Myocyte (in vitro differentiated cells): ENCODE measurements around the gene CNTN2. TPM values are rescaled to one million over a fixed set of nuclear protein-coding genes. Genes with fewer than 3 reads are reported as not detected.

ENCODE experiments used
- DNase-seq: peaks from one replicate; pipeline ENCODE4 v3.0.0-alpha.2; 2012; ENCODE audit warnings: low read depth
- polyA plus RNA-seq: library from polyadenylated mRNA; unstranded; fragments of >200 nt; gene quantifications from one replicate; pipeline ENCODE4 v1.2.1, GENCODE V29; 2012; ENCODE audit warnings: missing spikeins
- total RNA-seq: library from RNA; depleted of rRNA; stranded (reverse); fragments of >200 nt; gene quantifications from 2 replicates; pipeline ENCODE4 v1.2.3, GENCODE V29; 2014

CNTN2 gene
- total RNA-seq, result not detected in 2 replicates
- not detected for polyA plus RNA-seq

- no peak for DNase-seq
Measured at GRCh38 chr1:205042911-205043806, at the start of gene CNTN2. Gene CNTN2, plus strand, starts transcription at chr1:205043212. Its CDS starts 9,974 bp downstream, at chr1:205053186.

GRCh38 chr1:204994086-204994862 lies 48.7 kb upstream of the CNTN2 start:
- DNase-seq, result no peak

DNA sequence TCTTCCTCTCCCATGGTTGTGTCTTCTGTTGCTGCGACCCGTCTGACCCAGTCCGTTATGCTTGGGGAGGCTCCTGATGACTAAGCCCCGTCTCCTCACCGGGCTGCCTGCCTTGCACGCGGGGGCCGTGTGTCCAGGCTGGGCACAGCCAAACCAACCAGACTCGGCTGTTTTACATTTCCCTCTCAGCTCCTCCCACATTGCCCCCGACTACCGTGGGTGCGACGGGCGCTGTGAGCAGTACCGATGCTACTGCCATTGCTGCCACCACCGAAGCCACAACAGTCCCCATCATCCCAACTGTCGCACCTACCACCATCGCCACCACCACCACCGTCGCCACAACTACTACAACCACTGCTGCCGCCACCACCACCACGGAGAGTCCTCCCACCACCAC lies 46.0 kb upstream of the CNTN2 start:
- DNase-seq, result no peak

DNA sequence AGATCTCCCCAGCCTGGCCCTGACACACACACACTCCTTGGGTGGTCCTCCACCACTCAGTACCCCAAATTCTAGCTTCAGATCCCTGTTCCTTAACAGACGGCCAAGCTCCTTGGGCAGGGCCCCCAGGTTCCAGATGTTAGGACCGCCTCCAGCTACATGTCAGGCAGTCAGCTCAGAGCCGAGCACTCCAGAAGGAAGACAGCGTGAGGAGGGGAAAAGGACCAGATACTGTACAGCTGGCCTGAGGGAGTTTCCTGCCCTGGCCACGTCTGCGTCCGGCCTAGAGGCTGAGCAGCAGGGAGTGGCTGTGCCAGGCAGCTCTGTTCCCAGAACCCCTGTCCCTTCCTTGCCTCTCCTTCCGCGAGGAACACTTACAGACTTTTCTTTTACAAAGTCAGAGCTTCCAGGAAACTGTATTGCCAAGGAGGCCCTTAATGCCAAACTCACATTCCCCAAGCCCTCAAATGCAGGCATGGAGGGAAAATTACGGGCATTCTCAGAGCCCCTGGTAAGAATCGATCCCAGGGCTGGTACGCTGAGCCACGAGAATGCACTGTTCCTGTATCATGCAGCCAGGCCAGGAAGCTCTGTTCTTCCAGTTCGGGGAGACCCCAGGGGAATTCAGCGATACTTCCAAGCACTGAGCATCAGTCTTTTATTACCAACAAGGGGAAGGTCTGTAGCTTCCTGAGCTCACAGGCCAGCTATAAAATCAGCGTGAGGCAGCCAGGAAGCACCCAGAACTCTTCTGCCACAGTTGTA lies 45.2 kb upstream of the CNTN2 start:
- DNase-seq, result no peak

DNA sequence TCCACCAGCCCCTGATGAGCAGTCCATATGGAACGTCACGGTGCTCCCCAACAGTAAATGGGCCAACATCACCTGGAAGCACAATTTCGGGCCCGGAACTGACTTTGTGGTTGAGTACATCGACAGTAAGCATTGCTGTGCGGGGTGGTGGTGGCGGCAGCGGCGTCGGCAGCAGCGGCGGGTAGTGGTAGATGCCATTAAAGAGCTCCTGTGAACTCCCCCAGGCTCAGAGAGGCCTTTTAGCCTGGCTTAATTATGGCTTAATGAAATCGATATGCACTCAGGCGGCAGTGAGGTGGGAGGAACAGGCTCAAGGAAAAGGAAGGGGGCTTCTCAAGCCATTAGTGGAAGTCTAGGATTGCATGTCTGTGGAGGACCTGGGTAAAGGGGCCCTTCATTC lies 41.9 kb upstream of the CNTN2 start:
- no peak for DNase-seq

- no peak for DNase-seq
Measured at GRCh38 chr1:205002705-205003104, 40.3 kb upstream of the CNTN2 start.

DNA sequence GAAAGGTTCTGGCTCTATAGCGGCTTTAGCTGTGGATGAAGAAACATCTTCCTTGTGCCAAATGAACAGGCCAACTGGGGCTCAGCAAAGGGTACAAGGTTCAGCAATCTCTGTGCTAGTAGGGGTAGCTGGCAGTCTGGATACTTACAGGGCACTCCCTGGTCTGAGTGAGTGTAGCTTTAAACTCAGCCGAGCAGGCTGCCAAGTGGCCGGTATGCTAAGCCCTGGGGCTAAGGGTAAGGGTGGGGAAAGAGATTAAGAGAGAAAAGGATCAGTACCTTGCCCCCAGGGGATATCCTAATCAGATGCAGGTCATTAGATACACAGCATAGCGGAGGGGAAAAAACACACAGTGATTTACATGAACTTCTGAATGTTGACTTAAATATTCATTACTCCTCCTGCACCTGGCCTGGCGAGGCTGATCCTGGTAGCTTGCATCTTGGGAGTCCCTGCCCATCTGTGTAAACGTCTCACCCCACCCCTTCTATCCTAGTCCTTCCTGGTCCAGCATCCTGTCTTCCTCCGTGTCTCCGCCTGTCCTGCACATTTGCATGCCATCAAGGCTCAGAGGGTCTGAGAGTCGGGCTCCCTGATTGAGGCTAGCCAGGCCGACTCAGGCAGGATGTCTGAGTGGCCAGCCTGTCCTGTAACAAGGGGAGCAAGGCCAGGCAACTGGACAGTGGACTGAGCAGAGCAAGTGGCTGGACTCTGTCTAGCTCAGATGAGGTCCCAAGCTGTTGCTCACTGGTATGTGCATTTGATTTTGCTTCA lies 39.5 kb upstream of the CNTN2 start:
- no peak for DNase-seq

DNA sequence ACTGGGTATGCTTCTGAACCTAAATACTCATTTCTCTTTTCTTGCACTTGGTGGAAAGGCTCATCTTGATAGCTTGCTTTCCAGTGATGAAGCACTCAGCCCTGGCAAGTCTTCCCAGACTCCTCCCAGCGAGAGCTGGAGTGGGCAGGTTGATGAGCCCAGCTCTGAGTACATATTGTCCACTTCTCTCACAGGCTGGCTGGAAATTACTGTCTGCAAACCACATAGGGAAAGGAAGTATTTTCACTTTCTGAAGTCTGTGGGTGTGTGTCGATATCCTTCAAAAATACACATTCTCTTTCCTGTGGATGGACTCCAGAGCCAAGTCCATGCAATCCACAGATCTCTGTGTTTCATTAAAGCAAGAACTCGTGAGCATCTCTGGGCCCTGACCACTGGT lies 38.7 kb upstream of the CNTN2 start:
- DNase-seq, result no peak

- DNase-seq, result no peak
Measured at GRCh38 chr1:205008896-205009295, 34.1 kb upstream of the CNTN2 start.

GRCh38 chr1:205009670-205010069 lies 33.3 kb upstream of the CNTN2 start:
- DNase-seq, result no peak

DNA sequence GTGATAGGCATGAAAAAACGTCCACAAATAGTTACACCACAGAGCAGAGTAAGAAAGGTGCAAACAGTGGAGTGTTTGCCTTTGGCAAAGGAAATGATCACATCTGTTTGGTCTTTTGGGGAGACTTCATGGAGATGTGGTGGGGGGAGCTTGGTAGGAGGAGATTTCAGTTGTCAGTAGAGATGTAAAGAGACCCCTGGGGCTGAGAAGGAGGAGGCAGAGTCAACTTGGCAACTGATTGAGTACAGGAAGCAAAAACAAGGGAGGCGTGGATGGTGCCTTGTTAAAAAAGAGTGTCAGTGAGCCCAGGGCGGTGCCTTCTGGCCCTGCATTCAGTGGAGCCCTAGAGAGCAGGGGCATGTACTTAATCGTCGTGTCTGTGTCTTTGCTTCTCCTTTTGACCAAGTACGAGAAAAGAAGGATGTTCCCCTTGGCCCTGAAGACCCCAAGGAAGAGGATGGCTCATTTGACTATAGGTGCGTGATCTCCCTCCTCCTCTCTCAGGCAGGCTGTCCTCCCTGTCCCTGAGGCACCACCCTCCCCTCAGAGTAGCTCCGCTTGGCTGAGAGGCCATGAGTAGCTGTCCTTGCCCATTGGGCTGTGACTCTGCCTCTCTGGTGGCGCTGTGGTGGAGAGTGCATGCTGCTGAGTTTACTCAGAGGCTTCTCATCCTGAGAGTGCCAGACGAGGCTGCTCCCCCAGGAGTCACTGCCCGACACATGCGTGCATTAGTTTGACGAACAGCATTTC lies 30.4 kb upstream of the CNTN2 start:
- no peak for DNase-seq

- no peak for DNase-seq
Measured at GRCh38 chr1:205013683-205014367, 29.2 kb upstream of the CNTN2 start.

- no peak for DNase-seq
Measured at GRCh38 chr1:205014783-205015182, 28.2 kb upstream of the CNTN2 start.

DNA sequence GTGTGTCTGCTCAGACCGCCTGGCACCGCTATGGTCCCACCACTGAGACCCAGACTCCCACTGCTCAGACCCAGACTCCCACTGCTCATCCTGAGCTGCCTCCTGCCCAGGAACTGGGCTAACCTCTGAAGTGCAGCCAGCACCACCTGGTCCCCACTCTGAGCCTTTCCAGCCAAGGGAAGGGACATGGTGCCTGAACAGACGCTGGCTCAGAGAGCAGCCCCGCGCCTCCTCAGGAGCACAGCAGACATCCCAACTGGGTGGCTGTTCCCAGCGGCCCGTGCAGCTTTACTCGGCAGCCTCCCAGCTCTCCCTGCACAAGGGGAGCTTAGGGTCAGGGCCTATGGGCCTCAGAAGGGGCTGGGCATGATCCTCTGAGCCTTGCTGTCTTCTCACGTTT lies 27.8 kb upstream of the CNTN2 start:
- no peak for DNase-seq

DNA sequence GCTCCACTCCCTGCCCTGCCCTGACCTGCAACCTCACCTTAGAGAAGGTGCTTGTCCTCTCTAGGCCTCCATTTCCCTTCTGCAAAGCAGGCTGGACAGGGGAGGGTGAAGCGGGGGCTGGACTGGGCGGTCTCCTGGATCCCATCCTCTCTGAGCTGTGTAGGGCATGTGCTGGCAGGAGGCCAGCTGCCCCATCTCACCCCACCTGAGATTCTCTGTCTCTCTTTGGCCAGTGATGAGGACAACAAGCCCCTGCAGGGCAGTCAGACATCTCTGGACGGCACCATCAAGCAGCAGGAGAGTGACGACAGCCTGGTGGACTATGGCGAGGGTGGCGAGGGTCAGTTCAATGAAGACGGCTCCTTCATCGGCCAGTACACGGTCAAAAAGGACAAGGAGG lies 26.9 kb upstream of the CNTN2 start:
- no peak for DNase-seq

- DNase-seq, result no peak
Measured at GRCh38 chr1:205016584-205016983, 26.4 kb upstream of the CNTN2 start.

DNA sequence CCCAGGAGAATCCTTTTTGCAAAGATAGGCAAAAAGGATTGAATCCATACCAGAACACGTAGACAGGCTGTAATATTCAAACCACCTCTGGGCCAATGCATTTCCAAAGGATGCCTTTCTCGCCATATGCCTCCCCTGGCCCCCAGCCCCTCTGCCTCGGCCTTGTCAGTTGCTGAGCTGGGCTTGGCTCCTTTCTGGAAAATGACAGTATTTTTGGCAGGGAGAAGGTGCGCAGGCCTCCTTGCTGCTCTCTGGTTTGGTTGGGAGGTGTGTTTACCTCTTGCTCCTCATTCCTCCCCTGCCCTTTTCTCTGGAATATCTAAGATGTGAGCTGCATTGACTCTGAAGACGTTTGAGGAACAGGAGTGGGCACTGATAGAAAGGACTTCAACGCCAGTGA lies 26.0 kb upstream of the CNTN2 start:
- DNase-seq, result no peak

DNA sequence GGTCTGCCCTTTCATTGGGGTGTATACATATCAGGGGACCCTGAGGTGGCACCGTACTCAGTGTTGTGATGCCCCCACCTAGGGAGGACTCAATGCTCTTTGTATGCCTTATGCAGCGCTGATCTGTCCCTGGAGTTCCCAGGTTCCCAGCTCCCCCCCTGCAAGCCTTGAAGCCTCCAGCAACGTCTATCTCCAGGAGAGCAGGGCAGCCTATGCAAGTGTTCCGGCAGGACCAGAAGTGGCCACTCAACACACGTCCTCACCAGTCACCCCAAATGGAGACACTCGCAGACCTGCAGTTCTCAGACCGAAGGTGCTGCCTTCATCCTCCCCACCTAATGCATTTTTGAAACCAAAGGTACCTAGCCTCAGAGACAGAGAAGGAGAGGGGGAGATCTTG lies 25.2 kb upstream of the CNTN2 start:
- DNase-seq, result no peak

- no peak for DNase-seq
Measured at GRCh38 chr1:205018381-205018780, 24.6 kb upstream of the CNTN2 start.

DNA sequence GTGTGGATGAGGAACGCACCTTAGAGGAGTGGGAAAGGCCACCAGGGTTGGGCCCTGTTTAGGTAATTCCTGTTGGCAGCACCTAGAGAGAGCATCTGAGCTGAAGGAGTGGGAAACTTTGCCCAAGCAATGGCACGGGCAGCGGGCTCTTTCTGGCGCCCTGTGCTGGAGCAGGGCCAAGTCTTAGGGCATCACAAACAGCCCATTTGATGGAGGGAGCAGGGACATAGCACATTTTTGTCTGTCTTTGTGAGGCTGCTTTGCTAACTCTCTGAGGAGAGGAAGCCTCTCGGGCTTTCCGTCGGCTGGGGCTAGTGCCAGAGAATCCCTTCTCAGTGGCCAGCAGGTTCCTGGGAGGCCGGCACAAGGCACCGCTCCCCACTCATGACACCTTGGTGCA lies 22.5 kb upstream of the CNTN2 start:
- DNase-seq, result no peak
